SK-N-SH treated with all-trans-retinoic acid at 6 μM for 48 hours (cell line): ENCODE measurements around the gene AP2A2.

Experiments
- ARNTL ChIP-seq: fragments of 450-650 bp; formaldehyde crosslinking; IDR thresholded peaks from 2 replicates; pipeline ENCODE4 v1.5.0; 2020; ENCODE audit warnings: low read depth, mild to moderate bottlenecking, moderate library complexity, borderline replicate concordance
- OSR1 ChIP-seq: fragments of 250-450 bp; sonication (Bioruptor Pico); IDR thresholded peaks from 2 replicates; pipeline ENCODE4 v1.8.0; 2022; ENCODE audit warnings: moderate library complexity, mild to moderate bottlenecking, inconsistent platforms
- RARB ChIP-seq: fragments of 250-450 bp; sonication (Bioruptor Pico); IDR thresholded peaks from 2 replicates; pipeline ENCODE4 v1.8.0; 2021; ENCODE audit warnings: mild to moderate bottlenecking, moderate library complexity
- TCF4 ChIP-seq: fragments of 250-450 bp; sonication (Bioruptor Pico); IDR thresholded peaks from 2 replicates; pipeline ENCODE4 v1.8.0; 2021; ENCODE audit warnings: mild to moderate bottlenecking, moderate library complexity, borderline replicate concordance
- ZC3H10 ChIP-seq: fragments of 250-450 bp; sonication (Bioruptor Pico); IDR thresholded peaks from 2 replicates; pipeline ENCODE4 v1.5.1; 2021; ENCODE audit warnings: mild to moderate bottlenecking, moderate library complexity
- ZNF8 ChIP-seq: fragments of 450-650 bp; formaldehyde crosslinking; IDR thresholded peaks from 2 replicates; pipeline ENCODE4 v1.5.0; 2020; ENCODE audit warnings: mild to moderate bottlenecking, moderate library complexity
- TF ChIP-seq, protein P1 (sequence below): fragments of 250-450 bp; sonication (Bioruptor Pico); IDR thresholded peaks from 2 replicates; pipeline ENCODE4 v1.5.1; 2021; ENCODE audit warnings: mild to moderate bottlenecking, moderate library complexity
- TF ChIP-seq, protein P2 (sequence below): fragments of 250-450 bp; sonication (Bioruptor Pico); IDR thresholded peaks from 2 replicates; pipeline ENCODE4 v1.8.0; 2020; ENCODE audit warnings: mild to moderate bottlenecking, moderate library complexity, borderline replicate concordance
- TF ChIP-seq, protein P3 (sequence below): fragments of 250-450 bp; sonication (Bioruptor Pico); IDR thresholded peaks from 2 replicates; pipeline ENCODE4 v1.5.1; 2020; ENCODE audit warnings: low read depth, mild to moderate bottlenecking, moderate library complexity
- TF ChIP-seq, protein P4 (sequence below): fragments of 250-450 bp; sonication (Bioruptor Pico); IDR thresholded peaks from 2 replicates; pipeline ENCODE4 v1.5.0; 2020; ENCODE audit warnings: mild to moderate bottlenecking, moderate library complexity

DNA sequence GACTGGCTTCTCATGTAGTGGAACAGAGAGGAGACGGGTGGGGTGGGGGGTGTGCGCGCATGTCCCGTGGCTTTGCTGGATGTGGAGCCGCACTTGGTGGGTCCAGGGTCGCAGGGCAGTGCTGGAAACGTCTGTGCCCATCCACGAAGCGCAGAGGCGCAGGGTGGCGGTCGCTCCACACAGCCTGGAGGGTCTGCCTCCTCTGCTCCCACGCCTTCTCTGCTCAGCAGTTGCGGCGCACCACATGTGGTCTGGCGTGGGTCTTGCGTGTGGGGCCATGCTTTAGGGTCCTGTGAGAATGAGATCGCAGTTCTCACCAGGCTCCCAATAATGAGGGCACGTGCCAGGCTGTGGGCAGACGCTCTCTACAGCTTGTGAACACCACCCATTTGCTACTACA, 60.2 kb downstream of the AP2A2 start:
- TF ChIP-seq, protein P1, sequence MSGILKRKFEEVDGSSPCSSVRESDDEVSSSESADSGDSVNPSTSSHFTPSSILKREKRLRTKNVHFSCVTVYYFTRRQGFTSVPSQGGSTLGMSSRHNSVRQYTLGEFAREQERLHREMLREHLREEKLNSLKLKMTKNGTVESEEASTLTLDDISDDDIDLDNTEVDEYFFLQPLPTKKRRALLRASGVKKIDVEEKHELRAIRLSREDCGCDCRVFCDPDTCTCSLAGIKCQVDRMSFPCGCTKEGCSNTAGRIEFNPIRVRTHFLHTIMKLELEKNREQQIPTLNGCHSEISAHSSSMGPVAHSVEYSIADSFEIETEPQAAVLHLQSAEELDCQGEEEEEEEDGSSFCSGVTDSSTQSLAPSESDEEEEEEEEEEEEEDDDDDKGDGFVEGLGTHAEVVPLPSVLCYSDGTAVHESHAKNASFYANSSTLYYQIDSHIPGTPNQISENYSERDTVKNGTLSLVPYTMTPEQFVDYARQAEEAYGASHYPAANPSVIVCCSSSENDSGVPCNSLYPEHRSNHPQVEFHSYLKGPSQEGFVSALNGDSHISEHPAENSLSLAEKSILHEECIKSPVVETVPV, result no peak
- TF ChIP-seq TCF4 (CRISPR knock-in tag) (no peak), ZC3H10 (CRISPR knock-in tag) (no peak), RARB (no peak), OSR1 (CRISPR knock-in tag) (no peak), ZNF8 (CRISPR knock-in tag) (no peak), ARNTL (CRISPR knock-in tag) (no peak)
- TF ChIP-seq, protein P2, sequence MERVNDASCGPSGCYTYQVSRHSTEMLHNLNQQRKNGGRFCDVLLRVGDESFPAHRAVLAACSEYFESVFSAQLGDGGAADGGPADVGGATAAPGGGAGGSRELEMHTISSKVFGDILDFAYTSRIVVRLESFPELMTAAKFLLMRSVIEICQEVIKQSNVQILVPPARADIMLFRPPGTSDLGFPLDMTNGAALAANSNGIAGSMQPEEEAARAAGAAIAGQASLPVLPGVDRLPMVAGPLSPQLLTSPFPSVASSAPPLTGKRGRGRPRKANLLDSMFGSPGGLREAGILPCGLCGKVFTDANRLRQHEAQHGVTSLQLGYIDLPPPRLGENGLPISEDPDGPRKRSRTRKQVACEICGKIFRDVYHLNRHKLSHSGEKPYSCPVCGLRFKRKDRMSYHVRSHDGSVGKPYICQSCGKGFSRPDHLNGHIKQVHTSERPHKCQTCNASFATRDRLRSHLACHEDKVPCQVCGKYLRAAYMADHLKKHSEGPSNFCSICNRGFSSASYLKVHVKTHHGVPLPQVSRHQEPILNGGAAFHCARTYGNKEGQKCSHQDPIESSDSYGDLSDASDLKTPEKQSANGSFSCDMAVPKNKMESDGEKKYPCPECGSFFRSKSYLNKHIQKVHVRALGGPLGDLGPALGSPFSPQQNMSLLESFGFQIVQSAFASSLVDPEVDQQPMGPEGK (CRISPR knock-in tag), result no peak
- TF ChIP-seq, protein P3, sequence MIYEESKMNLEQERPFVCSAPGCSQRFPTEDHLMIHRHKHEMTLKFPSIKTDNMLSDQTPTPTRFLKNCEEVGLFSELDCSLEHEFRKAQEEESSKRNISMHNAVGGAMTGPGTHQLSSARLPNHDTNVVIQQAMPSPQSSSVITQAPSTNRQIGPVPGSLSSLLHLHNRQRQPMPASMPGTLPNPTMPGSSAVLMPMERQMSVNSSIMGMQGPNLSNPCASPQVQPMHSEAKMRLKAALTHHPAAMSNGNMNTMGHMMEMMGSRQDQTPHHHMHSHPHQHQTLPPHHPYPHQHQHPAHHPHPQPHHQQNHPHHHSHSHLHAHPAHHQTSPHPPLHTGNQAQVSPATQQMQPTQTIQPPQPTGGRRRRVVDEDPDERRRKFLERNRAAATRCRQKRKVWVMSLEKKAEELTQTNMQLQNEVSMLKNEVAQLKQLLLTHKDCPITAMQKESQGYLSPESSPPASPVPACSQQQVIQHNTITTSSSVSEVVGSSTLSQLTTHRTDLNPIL, result no peak
- TF ChIP-seq, protein P4, sequence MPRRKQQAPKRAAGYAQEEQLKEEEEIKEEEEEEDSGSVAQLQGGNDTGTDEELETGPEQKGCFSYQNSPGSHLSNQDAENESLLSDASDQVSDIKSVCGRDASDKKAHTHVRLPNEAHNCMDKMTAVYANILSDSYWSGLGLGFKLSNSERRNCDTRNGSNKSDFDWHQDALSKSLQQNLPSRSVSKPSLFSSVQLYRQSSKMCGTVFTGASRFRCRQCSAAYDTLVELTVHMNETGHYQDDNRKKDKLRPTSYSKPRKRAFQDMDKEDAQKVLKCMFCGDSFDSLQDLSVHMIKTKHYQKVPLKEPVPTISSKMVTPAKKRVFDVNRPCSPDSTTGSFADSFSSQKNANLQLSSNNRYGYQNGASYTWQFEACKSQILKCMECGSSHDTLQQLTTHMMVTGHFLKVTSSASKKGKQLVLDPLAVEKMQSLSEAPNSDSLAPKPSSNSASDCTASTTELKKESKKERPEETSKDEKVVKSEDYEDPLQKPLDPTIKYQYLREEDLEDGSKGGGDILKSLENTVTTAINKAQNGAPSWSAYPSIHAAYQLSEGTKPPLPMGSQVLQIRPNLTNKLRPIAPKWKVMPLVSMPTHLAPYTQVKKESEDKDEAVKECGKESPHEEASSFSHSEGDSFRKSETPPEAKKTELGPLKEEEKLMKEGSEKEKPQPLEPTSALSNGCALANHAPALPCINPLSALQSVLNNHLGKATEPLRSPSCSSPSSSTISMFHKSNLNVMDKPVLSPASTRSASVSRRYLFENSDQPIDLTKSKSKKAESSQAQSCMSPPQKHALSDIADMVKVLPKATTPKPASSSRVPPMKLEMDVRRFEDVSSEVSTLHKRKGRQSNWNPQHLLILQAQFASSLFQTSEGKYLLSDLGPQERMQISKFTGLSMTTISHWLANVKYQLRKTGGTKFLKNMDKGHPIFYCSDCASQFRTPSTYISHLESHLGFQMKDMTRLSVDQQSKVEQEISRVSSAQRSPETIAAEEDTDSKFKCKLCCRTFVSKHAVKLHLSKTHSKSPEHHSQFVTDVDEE (CRISPR knock-in tag), result no peak
